Left colon (tissue), 2 donors: ENCODE measurements around the gene GCNT2. TPM values are rescaled to one million over a fixed set of nuclear protein-coding genes. Genes with fewer than 3 reads are reported as not detected.
"Not testable (repeated sequence)": the region's sequence is repeated elsewhere in the genome, so short reads cannot be mapped to it uniquely, and the experiment has no call there.

Source experiments
- ATAC-seq: fragments of 200-7000 bp; cut with Tn5 transposase; one replicate; pipeline ENCODE4 v1.9.1; 2020; ENCODE audit warnings: mild to moderate bottlenecking, moderate library complexity
- DNase-seq, 2 donors: peaks; one replicate each; pipeline ENCODE4 v3.0.0-alpha.2; 2020
- intact Hi-C, 2 donors: fragments of 100-400 bp; cut with DNase I in 1 of 2; cut with micrococcal nuclease in 1 of 2; formaldehyde crosslinking; loops; one replicate each; pipeline versions ENCODE4 v1.11.2 to v1.14.0; 2022; cut with DNase I, micrococcal nuclease
- total RNA-seq, 2 donors: library from RNA; stranded (reverse); fragmentation: NEBNext Ultra II Directional; extraction: Animal tissue kit (Norgen Biotek cat#: 25700); gene quantifications; one replicate each; pipeline ENCODE4 v1.2.1, GENCODE V29; 2021
- donor health status: DM: no; HTN: no; CAD: no.
- donor health status: DM: yes; HTN: yes; CAD: no.

Gene GCNT2
- total RNA-seq, 2 donors from 2014 or later: 12.2 to 20.3 TPM

DNA sequence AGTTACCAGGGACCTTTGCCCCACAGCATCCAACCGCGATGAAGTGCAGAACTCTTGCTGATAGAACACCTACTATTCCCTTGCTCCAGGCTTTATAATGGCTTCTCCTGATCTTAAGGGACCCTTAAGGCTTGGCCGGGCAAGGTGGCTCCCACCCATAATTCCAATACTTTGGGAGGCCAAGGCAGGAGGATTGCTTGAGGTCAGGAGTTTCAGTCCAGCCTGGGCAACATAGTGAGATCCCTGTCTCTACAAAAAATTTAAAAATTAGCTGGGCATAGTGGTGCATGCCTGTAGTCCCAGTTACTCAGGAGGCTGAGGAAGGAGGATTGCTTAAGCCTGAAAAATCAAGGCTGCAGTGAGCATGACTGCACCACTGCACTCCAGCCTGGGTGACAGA is 68.8 kb downstream of the GCNT2 start:
- ATAC-seq (no peak), DNase-seq (no peak)
- intact Hi-C loops: no loop called here

- intact Hi-C loops: no loop called here
- ATAC-seq: peak; percentile 68
- DNase-seq: no peak
Observed at GRCh38 chr6:10591422-10592160, 70.4 kb downstream of the GCNT2 start.

DNA sequence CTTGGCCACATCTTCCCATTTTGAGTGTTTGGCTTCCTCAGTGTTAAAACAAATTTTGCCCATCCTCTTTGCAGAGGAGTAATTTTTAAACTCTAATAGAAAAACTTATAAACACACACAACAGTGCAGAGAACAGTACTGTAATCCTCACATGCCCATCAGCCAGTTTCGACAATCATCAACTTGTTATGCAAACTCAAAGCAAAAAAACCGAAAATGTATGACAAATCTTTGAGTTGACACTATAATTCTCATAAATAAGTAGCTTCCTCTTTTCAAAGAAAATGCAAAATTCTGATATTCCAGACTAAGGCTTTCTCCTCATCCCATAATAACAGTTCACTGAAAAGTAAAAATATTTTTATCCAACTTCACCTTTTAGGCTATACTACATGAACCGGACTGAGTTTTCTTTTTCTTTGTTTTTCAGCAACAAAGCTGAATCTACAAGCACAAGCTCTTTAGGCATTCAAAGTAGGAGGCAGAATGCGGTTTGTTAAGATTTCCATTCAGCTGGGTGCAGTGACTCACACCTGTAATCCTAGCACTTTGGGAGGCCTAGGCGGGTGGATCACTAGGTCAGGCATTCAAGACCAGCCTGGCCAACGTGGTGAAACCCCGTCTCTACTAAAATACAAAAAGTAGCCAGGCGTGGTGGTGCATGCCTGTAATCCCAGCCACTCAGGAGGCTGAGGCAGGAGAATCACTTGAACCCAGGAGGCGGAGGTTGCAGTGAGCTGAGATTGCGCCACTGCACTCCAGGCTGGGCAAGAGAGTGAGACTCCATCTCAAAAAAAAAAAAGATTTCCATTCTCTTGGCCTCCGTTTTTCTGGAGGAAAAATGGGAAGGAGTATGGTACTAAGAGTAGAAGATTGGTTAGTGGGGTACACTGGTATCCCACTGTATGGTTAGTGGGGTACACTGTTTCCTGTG is 74.8 kb downstream of the GCNT2 start:
- intact Hi-C loops: no loop called here
- DNase-seq (no peak), ATAC-seq (no peak)

GRCh38 chr6:10597499-10598001 is 76.4 kb downstream of the GCNT2 start:
- intact Hi-C loops: no loop called here
- no peak for DNase-seq
- ATAC-seq: no peak

DNA sequence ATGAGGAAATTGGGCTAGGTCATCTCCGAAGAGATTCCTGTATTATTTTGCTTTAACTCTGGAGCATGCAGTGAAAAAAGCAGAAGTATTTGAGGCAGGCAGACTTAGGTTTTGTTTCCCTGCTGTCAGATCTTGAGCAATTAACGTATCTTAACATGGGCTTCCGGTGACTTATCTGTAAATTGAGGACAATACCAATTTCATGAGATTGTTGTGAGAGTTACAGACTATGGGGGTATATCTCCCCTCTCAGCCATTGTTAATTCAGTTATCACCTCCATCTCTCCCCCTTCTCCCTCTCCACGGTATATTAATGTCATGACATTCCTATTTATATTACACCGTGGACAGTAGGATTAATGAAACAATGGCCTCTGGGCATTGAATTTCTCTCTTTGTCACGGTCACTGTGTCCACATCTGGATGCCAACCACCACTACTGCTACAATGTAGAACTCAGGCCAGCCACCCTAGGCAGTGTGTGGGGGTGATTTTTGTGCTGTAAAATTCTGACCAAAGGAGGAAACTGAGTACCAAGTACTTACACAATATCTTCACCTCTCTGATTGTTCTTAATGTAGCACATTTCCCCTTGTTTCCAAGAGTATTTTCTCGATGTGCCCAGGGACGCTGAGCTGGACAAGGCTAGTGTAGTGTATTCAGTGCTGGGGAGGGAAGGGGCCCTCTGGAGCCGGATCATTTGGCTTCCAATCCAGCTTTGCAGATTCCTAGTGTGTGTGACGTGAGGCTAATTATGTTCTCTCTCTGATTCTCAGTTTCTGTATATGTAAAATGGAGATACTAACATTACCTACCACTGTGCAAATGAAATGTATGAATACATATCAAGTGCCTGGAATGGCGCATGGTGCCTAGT is 77.2 kb downstream of the GCNT2 start:
- intact Hi-C loops: no loop called here
- ATAC-seq: no peak
- DNase-seq: no peak

DNA sequence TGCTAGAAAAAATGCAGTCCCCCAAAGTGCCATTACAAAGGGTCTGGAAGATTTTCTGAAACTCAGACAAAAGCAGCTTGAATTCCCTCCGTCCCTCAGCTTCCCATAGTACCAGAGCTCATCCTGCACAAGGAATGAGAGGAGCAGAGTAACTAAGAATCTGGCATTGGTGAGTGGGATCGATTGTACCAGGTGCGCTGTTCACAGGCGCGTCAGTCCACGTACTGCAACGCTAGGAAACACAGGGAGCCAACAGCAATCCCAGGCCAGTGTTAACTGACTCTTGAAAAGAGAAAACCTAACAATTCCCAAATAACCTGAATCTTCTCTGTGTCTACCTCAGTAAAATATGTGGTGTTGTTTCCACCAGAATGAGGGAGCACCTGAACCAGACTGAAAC is 77.9 kb downstream of the GCNT2 start:
- DNase-seq: no peak
- intact Hi-C loops: no loop called here
- ATAC-seq: no peak

DNA sequence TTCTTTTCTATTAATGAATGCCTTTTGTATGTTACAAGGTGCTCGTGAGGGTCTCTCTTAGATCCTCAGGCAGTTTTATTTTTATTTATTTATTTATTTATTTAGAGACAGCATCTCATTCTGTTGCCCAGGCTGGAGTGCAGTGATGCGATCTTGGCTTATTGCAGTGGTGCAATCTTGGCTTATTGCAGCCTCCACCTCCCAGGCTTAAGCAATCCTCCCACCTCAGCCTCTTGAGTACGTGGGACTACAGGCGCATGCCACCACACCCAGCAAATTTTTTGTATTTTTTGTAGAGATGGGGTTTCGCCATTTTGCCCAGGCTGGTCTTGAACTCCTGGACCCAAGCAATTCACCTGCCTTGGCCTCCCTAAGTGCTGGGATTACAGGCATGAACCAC is 79.5 kb downstream of the GCNT2 start:
- DNase-seq, intact Hi-C loops, ATAC-seq: not testable (repeated sequence)

DNA sequence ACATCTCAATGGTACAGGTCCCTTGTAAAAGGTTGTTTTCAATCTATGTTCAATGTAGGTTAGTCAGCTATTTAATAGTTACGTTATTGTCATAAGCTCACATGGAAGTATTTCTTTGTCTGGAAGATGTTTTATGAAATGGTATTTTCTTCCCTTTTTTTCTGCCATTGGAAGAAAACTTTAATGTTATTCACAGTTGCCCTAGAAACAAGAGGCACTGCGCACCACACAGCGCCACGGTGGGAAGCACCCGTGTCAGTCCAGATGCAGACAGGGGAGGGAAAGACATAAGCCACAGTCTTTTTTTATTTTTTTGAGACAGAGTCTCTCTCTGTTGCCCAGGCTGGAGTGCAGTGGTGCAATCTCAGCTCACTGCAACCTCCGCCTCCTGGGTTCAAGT is 82.1 kb downstream of the GCNT2 start:
- intact Hi-C loops: no loop called here
- ATAC-seq (no peak), DNase-seq (no peak)

GRCh38 chr6:10609038-10609437 is 87.9 kb downstream of the GCNT2 start:
- intact Hi-C loops: no loop called here
- ATAC-seq (no peak), DNase-seq (no peak)

DNA sequence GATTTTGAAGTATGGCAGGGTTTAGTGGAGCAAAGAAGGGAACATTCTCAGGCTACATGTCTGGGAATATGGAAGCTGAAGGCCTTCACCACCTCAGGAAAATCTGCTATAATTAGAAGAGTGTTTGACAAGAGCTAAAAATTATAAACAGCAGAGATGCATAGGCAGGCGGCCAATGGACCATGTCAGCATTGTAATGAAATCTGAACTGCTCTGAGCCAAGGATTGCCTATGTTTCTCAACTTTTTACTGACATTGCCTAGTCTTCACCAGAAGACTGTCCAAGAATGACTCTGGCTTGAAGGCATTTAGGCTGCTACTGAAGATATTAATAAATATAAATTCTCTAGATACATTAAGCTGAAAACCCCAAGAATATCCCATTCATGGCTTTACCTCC is 89.1 kb downstream of the GCNT2 start:
- intact Hi-C loops: no loop called here
- DNase-seq: peak; percentile 17 to 39
- ATAC-seq: no peak

DNA sequence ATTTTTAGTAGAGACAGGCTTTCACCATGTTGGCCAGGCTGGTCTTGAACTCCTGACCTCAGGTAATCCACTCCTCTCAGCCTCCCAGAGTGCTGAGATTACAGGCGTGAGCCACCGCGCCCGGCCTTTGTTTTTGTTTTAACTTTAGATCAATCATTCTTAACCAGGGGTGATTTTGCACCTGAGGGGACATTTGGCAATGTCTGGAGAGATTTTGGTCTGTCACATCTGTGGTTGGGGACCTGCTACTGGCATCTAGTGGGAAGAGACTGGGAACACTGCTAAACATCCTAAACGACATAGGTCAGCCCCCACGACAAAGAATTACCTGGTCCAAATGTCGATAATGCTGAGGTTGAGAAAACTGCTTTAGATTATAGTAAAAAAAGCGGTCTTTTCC is 91.0 kb downstream of the GCNT2 start:
- intact Hi-C loops: no loop called here
- DNase-seq: no peak
- no peak for ATAC-seq

DNA sequence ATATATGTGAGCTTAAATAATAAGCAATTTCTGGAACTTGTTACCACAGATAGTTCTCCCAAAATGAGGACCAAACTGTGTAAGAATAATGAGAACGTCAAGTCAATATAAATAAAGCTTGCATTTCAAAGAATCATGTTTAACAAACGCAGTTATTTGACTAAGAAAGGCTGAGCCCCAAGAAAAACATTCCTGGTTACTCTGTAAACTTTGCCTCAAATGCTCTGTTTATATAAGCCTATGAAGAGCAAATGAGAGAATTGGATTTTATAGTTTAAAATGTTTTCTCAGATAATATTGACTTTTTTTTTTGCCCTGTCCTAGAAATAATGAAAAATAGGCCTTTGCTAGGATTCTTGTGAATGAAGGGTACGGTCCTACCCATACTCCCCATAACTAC is 91.9 kb downstream of the GCNT2 start:
- ATAC-seq (no peak), DNase-seq (no peak)
- intact Hi-C loops: no loop called here

- DNase-seq: no peak
- no peak for ATAC-seq
- intact Hi-C loops: no loop called here
Observed at GRCh38 chr6:10613723-10614122, 92.6 kb downstream of the GCNT2 start.

DNA sequence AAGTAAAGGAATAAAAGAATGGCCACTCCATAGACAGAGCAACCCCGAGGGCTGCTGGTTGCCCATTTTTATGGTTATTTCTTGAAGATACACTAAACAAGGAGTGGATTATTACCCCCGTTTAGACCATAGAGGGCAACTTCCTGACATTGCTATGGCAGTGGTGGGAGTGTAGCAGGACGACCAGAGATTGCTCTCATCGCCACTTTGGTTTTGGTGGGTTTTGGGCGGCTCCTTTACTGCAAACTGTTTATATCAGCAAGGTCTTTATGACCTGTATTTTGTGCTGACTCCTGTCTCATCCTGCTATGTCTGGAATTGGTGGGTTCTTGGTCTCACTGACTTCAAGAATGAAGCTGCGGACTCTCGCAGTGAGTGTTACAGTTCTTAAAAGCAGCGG is 94.5 kb downstream of the GCNT2 start:
- intact Hi-C loops: no loop called here
- ATAC-seq: no peak
- no peak for DNase-seq

DNA sequence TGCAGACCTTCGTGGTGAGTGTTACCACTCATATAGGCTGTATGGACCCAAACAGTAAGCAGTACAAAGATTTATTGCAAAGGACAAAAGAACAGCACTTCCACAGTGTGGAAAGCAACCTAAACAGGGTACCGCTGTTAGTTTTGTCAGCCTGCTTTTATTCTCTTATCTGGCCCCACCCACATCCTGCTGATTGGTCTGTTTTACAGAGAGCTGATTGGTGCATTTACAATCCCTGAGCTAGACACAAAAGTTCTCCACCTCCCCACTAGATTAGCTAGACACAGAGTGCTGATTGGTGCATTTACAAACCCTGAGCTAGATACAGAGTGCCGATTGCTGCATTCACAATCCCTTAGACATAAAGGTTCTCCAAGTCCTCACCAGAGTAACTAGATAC is 95.1 kb downstream of the GCNT2 start:
- ATAC-seq, DNase-seq, intact Hi-C loops: not testable (repeated sequence)

DNA sequence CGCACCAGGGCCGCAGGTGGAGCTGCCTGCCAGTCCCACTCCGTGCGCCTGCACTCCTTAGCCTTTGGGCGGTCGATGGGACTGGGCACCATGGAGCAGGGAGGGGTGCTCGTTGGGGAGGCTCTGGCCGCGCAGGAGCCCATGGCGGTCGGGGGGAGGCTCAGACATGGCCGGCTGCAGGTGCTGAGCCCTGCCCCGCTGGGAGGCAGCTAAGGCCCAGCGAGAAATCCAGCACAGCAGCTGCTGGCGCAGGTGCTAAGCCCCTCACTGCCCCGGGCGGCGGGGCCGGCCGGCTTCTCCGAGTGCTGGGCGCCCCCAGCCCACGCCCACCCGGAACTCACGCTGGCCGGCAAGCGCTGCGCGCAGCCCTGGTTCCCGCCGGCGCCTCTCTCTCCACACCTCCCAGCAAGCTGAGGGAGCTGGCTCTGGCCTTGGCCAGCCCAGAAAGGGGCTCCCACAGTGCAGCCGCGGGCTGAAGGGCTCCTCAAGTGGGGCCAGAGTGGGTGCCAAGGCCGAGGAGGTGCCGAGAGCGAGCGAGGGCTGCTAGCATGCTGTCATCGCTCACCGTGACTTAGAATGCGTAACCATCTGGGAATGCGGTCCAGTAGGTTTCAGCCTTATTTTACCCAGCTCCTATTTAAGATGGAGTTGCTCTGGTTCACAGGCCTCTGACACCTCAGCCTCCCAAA is 96.0 kb downstream of the GCNT2 start:
- ATAC-seq: no peak
- DNase-seq: no peak
- intact Hi-C loops: no loop called here

GRCh38 chr6:10618409-10618808 is 97.3 kb downstream of the GCNT2 start:
- intact Hi-C loops: no loop called here

DNA sequence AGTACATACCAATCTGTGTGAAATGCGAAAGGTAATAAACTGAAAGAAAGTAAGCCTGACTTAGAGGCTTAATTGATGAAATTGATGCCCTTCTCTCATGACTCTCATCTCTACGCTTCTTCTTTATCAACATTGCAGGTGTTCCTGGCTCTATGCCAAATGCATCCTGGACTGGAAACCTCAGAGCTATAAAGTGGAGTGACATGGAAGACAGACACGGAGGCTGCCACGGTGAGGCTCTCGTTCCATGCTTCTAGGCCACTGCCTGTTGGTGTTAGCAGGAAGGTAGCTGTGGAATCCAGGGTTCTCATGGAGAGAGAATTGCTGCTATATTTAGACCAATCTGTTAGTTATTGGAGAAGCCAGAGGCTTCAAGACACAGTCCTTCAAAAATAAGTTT is 100.1 kb downstream of the GCNT2 start:
- ATAC-seq (no peak), DNase-seq (no peak)
- intact Hi-C loops: no loop called here

More at GRCh38 chr6:10618409-10618808, 97.3 kb downstream of the GCNT2 start:
- DNase-seq: no peak
- no peak for ATAC-seq

DNA sequence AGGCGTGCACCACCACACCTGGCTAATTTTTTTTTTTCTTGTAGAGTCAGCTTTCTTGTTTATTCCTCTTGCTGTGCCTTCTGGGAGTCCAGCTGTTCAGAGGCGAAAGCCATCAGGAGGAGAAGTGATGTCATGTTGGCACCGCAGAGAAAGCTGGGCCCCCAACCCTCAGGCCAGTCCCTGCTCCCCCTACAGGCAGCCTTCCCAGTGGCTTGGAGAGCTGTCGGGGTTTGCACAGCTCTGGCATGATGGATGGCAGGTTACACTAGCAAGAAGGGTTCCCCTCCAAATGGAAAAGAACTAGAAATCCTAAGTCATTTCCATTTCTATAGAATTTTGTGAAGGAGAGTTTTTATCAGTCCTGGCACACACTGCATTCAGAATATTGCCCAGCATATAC is 100.7 kb downstream of the GCNT2 start:
- intact Hi-C loops: no loop called here
- ATAC-seq: no peak
- DNase-seq: no peak
